ENCODE data around the gene ITGB3. TPM values are rescaled to one million over a fixed set of nuclear protein-coding genes. Genes with fewer than 3 reads are reported as not detected.

Gene ITGB3
- total RNA-seq, 1 donor: 79.9 TPM

DNA sequence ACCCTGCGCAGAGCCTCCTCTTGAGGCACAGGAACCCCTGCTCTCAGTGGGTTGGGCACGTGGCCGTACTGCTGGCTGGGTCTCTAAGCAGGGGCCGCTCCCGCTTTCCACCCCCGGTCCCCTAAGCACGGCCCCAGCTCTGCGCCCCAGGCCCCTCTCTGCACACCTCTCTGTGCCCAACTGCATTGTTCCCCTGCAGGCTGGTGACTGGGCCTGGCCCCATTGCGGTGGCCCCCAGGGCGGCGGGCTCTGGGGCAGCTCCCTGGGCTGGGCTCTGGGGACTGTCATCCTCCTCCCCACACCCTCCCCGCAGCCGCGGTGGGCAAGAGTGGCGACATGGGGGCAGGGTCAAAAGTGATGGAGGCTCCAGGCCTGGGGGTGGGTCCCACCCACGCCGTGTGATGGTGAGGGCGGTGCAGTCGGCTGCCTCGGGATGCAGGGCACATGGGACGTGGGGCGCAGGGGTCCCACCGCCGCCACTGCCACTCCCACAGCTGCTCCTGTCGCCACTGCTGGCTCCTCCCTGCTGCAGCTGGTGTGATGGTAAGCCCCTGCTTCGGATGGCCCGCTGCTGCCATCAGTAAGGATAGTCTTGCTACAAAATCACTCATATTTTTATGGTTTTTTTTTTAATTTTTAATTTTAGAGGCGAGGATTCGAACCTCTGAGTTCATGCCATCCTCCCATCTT lies 15.2 kb upstream of the ITGB3 start:
- TF ChIP-seq, protein P1, sequence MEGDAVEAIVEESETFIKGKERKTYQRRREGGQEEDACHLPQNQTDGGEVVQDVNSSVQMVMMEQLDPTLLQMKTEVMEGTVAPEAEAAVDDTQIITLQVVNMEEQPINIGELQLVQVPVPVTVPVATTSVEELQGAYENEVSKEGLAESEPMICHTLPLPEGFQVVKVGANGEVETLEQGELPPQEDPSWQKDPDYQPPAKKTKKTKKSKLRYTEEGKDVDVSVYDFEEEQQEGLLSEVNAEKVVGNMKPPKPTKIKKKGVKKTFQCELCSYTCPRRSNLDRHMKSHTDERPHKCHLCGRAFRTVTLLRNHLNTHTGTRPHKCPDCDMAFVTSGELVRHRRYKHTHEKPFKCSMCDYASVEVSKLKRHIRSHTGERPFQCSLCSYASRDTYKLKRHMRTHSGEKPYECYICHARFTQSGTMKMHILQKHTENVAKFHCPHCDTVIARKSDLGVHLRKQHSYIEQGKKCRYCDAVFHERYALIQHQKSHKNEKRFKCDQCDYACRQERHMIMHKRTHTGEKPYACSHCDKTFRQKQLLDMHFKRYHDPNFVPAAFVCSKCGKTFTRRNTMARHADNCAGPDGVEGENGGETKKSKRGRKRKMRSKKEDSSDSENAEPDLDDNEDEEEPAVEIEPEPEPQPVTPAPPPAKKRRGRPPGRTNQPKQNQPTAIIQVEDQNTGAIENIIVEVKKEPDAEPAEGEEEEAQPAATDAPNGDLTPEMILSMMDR (IDR thresholded peaks at IDR 0.05; ENCODE audit: insufficient read depth, low read depth, low read length): no peak
- DNase-seq (ENCODE audit: low read depth): no peak

DNA sequence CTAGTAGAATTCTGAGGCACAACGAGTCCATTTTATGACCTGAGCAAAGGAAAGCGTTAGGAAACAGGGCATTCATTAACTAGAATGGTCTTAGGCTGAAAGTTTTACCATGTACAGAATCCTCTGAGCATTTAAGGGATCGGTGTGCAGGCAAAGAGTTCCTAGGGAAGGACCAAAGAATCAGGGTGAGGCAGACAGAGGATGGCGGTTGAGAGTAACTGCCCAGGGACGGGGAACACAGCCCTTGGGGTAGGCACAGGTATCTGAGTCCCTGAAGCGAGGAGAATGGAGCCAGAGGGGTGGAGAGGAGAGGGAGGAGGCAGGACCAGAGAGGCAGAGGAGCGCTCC lies 14.0 kb upstream of the ITGB3 start:
- TF ChIP-seq, protein P1 (IDR thresholded peaks at IDR 0.05; ENCODE audit: insufficient read depth, low read depth, low read length): no peak
- DNase-seq (ENCODE audit: low read depth): no peak

More for the DNA sequence above, 15.2 kb upstream of the ITGB3 start:
- H3K4me3 ChIP-seq (ENCODE audit: low read depth, low read length): no peak overlapping the region

DNA sequence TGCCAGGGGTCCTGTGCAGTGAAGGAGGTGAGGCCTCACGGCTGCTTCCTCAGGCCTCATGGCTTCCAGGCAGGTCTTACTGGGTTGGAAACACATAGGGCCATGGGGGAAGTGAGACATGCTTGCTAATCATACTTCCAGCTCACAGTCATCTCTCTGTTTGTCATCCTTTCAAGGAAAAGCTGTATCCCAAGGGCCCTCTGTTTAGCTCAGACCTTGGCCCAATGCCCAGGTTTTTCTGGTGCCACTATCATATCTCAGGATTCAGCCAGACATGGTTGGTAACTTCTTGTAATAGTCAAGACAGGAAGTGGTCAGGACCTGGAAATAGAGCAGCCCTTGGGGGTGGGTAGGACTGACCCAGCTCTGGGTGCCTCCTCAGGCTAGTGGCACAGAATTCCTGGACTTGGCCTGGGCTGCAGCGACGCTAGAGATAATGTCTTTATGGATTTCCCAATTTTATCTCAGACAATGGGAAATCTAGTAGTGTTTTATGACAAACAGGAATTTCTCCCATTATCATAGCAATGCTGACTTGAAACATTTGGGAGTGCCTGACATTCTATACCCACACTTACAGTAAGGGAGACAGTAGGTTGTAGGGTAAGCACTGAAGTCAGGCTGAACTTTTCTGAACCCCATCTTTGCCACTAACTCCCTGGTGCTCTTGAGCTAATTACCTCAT lies 13.5 kb upstream of the ITGB3 start:
- peak; percentile 96 for DNase-seq (ENCODE audit: low read depth)
- TF ChIP-seq, protein P1 (IDR thresholded peaks at IDR 0.05; ENCODE audit: insufficient read depth, low read depth, low read length): no peak
- H3K4me3 ChIP-seq (ENCODE audit: low read depth, low read length): no peak overlapping the region

More for the DNA sequence above, 14.0 kb upstream of the ITGB3 start:
- no peak overlapping the region for H3K4me3 ChIP-seq (ENCODE audit: low read depth, low read length)

DNA sequence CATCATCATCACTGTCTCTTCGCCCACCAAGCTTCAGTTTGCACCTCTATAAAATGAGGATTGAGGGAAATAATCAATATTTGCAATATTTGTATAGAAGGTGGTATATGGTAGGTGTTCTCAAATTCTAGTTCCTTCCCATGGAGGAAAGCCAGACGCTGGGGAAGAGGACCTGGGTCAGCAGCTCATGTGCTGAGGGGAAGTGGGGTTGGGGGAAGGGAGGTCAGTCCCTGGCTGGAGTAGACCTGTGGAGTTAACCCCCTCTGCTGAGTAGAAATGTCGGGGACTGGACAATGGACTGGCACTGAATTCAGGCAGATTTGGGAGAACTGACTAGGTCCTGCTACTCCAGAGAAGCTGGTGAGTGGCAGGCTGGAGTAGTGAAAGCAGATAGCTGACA lies 12.8 kb upstream of the ITGB3 start:
- H3K4me3 ChIP-seq (ENCODE audit: low read depth, low read length): no peak overlapping the region
- TF ChIP-seq, protein P1 (IDR thresholded peaks at IDR 0.05; ENCODE audit: insufficient read depth, low read depth, low read length): no peak
- no peak for DNase-seq (ENCODE audit: low read depth)

DNA sequence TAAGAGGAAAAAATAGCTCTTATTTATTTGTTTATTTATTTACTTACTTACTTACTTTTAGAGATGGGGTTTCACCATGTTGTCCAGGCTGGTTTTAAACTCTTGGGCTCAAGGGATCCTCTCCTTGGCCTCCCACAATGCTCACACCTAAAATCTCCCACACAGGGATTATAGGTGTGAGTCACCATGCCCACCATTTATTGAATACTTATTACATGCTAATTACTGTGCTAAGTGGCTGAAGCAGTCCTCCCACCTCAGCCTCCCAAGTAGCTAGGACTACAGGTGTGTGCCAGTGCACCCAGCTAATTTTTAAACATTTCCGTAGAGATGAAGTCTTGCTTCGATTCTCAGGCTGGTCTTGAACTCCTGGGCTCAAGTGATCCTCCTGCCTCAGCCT lies 11.0 kb upstream of the ITGB3 start:
- TF ChIP-seq, protein P1 (IDR thresholded peaks at IDR 0.05; ENCODE audit: insufficient read depth, low read depth, low read length): no peak
- DNase-seq (ENCODE audit: low read depth): no peak
- H3K4me3 ChIP-seq (ENCODE audit: low read depth, low read length): no peak overlapping the region

DNA sequence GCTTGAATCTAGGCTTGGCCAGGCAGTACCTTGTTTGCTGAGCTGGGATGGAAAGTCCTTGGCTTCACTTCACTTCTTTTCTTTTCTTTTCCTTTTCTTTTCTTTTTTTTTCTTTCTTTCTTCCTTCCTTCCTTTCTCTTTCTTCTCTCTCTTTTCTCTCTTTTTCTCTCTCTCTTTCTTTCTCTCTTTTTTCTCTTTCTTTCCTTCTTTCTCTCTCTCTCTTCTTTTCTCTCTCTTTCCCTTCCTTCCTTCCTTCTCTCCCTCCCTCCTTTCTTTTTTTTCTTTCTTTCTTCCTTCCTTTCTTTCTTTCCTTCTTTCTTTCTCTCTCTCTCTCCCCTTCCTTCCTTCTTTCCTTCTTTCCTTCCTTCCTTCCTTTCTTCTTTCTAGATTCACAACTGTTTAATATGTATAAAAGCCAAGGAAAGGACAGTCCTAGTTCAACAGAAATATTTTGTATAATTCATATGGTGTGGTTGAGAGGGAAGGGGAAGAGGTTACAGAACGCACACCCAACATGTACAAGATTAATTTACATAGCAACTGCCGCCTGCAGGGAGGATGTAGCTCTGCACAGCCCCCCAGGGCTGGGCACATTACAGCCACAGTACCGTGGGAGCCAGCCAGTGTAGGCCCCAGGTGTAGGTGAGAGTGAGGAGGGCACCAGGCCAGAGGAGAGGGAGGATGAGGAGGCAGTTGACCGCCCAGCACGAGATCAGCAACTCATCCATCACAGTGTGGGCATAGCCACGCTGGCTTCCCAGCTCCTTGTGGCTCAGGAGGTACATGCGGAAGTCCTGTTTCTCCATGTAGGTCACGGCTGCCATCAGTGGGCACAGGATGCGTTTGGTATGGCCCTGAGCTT lies 9.7 kb upstream of the ITGB3 start:
- H3K4me3 ChIP-seq (ENCODE audit: low read depth, low read length): no peak overlapping the region
- DNase-seq (ENCODE audit: low read depth): no peak
- TF ChIP-seq, protein P1 (IDR thresholded peaks at IDR 0.05; ENCODE audit: insufficient read depth, low read depth, low read length): no peak

Measured in fibroblast of villous mesenchyme (primary cell).